ENCODE results near the gene CAPN10. TPM values are rescaled to one million over a fixed set of nuclear protein-coding genes. Genes with fewer than 3 reads are reported as not detected.

Gene CAPN10
- total RNA-seq, 1 experiment from 2014 or later, result 61.3 TPM

DNA sequence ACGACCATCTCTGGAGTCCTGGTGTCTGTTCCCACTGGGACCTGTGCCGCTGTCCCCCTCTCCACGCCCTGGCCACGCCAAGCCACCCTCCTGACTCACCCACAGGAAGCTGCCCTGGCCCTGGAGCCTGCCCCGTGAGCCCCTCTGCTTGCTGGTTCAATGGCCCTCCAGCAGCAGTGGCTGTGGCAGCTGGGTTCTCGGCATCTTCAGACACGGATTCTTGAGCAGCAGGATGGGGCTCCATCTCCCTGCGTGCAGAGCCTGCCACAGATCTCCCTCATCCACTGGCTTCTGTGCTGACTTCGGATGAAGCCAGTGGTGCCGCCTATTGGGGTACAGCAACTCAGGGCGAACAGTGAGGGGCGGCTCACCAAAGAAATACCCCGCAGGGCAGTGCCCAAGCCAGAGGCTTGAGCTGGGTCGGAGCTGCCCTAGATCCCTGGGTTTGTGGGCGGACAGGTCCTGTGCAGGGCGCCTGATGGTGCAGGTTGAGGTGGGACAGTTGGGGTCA, 14.0 kb downstream of the CAPN10 start:
- no peak overlapping the region for H3K27ac Mint-ChIP-seq
- no peak overlapping the region for H3K4me3 Mint-ChIP-seq
- no peaks in the 10 kb centered on the region for H3K4me1 Mint-ChIP-seq
- CTCF ChIA-PET, result interaction anchor here (1.9 kb wide), 1 partner anchor 21 kb away, joined by 4 read pairs; no protein-coding TSS in a partner anchor
- H3K27me3 Mint-ChIP-seq (ENCODE audit: low read depth), result no peaks in the 10 kb centered on the region
- DNase-seq (ENCODE audit: low spot score) (no peak), ATAC-seq (no peak)
- TF ChIP-seq, protein P1, sequence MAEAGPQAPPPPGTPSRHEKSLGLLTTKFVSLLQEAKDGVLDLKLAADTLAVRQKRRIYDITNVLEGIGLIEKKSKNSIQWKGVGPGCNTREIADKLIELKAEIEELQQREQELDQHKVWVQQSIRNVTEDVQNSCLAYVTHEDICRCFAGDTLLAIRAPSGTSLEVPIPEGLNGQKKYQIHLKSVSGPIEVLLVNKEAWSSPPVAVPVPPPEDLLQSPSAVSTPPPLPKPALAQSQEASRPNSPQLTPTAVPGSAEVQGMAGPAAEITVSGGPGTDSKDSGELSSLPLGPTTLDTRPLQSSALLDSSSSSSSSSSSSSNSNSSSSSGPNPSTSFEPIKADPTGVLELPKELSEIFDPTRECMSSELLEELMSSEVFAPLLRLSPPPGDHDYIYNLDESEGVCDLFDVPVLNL (CRISPR knock-in tag; IDR thresholded peaks at IDR 0.05; ENCODE audit: borderline replicate concordance, low read depth), result no peak
- no peak for TF ChIP-seq SMAD3 (CRISPR knock-in tag; IDR thresholded peaks at IDR 0.05; ENCODE audit: borderline replicate concordance)
- TF ChIP-seq, protein P2, sequence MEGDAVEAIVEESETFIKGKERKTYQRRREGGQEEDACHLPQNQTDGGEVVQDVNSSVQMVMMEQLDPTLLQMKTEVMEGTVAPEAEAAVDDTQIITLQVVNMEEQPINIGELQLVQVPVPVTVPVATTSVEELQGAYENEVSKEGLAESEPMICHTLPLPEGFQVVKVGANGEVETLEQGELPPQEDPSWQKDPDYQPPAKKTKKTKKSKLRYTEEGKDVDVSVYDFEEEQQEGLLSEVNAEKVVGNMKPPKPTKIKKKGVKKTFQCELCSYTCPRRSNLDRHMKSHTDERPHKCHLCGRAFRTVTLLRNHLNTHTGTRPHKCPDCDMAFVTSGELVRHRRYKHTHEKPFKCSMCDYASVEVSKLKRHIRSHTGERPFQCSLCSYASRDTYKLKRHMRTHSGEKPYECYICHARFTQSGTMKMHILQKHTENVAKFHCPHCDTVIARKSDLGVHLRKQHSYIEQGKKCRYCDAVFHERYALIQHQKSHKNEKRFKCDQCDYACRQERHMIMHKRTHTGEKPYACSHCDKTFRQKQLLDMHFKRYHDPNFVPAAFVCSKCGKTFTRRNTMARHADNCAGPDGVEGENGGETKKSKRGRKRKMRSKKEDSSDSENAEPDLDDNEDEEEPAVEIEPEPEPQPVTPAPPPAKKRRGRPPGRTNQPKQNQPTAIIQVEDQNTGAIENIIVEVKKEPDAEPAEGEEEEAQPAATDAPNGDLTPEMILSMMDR (IDR thresholded peaks at IDR 0.05), result no peak
- TF ChIP-seq ETV6 (CRISPR knock-in tag; IDR thresholded peaks at IDR 0.05), result no peak
- TF ChIP-seq, protein P3, sequence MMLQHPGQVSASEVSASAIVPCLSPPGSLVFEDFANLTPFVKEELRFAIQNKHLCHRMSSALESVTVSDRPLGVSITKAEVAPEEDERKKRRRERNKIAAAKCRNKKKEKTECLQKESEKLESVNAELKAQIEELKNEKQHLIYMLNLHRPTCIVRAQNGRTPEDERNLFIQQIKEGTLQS (CRISPR knock-in tag; conservative IDR thresholded peaks at IDR 0.05), result no peak
- TF ChIP-seq NR2C2 (CRISPR knock-in tag; IDR thresholded peaks at IDR 0.05), result no peak
- TF ChIP-seq, protein P4, sequence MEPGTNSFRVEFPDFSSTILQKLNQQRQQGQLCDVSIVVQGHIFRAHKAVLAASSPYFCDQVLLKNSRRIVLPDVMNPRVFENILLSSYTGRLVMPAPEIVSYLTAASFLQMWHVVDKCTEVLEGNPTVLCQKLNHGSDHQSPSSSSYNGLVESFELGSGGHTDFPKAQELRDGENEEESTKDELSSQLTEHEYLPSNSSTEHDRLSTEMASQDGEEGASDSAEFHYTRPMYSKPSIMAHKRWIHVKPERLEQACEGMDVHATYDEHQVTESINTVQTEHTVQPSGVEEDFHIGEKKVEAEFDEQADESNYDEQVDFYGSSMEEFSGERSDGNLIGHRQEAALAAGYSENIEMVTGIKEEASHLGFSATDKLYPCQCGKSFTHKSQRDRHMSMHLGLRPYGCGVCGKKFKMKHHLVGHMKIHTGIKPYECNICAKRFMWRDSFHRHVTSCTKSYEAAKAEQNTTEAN (CRISPR knock-in tag; IDR thresholded peaks at IDR 0.05), result no peak
- no peak for TF ChIP-seq ZNF423 (CRISPR knock-in tag; IDR thresholded peaks at IDR 0.05)
- no peak for TF ChIP-seq OVOL2 (CRISPR knock-in tag; IDR thresholded peaks at IDR 0.05; ENCODE audit: borderline replicate concordance)
- TF ChIP-seq MYBL2 (CRISPR knock-in tag; IDR thresholded peaks at IDR 0.05), result no peak
- TF ChIP-seq ZNF232 (CRISPR knock-in tag; IDR thresholded peaks at IDR 0.05), result no peak
- no peak for TF ChIP-seq SP1 (CRISPR knock-in tag; conservative IDR thresholded peaks at IDR 0.05)
- TF ChIP-seq, protein P5, sequence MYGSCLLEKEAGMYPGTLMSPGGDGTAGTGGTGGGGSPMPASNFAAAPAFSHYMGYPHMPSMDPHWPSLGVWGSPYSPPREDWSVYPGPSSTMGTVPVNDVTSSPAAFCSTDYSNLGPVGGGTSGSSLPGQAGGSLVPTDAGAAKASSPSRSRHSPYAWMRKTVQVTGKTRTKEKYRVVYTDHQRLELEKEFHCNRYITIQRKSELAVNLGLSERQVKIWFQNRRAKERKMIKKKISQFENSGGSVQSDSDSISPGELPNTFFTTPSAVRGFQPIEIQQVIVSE (CRISPR knock-in tag; IDR thresholded peaks at IDR 0.05; ENCODE audit: borderline replicate concordance), result no peak
- H3K9me3 Mint-ChIP-seq, result no peaks in the 10 kb centered on the region
- POLR2A ChIA-PET, result no interaction called here
- H3K36me3 Mint-ChIP-seq, result no peaks in the 10 kb centered on the region

DNA sequence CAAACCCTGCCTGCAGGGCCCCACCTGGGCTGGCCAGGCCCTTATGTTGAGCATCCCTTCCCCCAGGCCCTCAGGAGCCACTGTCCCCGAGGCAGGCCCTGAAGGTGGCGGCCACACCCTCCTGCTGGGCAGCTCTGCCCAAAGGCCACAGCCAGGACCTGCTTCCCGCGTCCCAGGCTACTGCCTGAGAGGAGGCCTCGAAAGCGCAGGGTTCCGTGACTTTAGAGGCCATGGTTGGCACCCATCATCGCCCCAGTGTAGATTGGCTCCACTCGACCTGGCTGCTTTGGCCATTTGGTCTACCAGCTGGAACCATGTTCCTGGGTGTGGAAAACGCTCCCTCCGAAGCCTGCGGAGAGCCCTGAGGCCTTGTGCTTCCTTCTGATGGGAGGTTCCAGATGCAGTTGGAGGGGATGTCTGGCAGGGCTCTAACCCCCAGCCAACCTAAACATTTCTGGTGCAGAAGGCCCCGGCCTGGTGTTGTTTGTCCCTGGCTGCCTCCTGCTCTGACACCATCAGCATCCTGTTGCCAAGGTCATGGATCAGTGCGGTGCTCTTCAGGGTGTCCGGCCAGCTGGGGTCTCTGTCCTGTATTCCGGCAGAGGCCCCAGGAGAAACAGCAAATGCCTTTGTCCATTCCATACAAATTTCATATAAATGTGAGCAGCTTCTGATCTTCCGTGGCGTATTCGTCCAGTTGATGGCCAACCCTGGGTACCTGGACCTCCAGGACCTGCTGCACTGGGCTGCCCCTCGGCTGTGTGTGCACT, 14.7 kb downstream of the CAPN10 start:
- H3K27ac Mint-ChIP-seq, result no peak overlapping the region
- TF ChIP-seq, protein P6, sequence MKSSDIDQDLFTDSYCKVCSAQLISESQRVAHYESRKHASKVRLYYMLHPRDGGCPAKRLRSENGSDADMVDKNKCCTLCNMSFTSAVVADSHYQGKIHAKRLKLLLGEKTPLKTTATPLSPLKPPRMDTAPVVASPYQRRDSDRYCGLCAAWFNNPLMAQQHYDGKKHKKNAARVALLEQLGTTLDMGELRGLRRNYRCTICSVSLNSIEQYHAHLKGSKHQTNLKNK (CRISPR knock-in tag; IDR thresholded peaks at IDR 0.05), result no peak
- TF ChIP-seq, protein P7, sequence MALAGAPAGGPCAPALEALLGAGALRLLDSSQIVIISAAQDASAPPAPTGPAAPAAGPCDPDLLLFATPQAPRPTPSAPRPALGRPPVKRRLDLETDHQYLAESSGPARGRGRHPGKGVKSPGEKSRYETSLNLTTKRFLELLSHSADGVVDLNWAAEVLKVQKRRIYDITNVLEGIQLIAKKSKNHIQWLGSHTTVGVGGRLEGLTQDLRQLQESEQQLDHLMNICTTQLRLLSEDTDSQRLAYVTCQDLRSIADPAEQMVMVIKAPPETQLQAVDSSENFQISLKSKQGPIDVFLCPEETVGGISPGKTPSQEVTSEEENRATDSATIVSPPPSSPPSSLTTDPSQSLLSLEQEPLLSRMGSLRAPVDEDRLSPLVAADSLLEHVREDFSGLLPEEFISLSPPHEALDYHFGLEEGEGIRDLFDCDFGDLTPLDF (CRISPR knock-in tag; IDR thresholded peaks at IDR 0.05), result no peak
- TF ChIP-seq MXD4 (CRISPR knock-in tag; IDR thresholded peaks at IDR 0.05; ENCODE audit: borderline replicate concordance) (no peak), NR3C1 (CRISPR knock-in tag; conservative IDR thresholded peaks at IDR 0.05; ENCODE audit: low read depth) (no peak), GABPB1 (CRISPR knock-in tag; IDR thresholded peaks at IDR 0.05) (no peak), NFYB (CRISPR knock-in tag; conservative IDR thresholded peaks at IDR 0.05; ENCODE audit: low read depth) (no peak), EMX1 (CRISPR knock-in tag; IDR thresholded peaks at IDR 0.05) (no peak)
- TF ChIP-seq, protein P8, sequence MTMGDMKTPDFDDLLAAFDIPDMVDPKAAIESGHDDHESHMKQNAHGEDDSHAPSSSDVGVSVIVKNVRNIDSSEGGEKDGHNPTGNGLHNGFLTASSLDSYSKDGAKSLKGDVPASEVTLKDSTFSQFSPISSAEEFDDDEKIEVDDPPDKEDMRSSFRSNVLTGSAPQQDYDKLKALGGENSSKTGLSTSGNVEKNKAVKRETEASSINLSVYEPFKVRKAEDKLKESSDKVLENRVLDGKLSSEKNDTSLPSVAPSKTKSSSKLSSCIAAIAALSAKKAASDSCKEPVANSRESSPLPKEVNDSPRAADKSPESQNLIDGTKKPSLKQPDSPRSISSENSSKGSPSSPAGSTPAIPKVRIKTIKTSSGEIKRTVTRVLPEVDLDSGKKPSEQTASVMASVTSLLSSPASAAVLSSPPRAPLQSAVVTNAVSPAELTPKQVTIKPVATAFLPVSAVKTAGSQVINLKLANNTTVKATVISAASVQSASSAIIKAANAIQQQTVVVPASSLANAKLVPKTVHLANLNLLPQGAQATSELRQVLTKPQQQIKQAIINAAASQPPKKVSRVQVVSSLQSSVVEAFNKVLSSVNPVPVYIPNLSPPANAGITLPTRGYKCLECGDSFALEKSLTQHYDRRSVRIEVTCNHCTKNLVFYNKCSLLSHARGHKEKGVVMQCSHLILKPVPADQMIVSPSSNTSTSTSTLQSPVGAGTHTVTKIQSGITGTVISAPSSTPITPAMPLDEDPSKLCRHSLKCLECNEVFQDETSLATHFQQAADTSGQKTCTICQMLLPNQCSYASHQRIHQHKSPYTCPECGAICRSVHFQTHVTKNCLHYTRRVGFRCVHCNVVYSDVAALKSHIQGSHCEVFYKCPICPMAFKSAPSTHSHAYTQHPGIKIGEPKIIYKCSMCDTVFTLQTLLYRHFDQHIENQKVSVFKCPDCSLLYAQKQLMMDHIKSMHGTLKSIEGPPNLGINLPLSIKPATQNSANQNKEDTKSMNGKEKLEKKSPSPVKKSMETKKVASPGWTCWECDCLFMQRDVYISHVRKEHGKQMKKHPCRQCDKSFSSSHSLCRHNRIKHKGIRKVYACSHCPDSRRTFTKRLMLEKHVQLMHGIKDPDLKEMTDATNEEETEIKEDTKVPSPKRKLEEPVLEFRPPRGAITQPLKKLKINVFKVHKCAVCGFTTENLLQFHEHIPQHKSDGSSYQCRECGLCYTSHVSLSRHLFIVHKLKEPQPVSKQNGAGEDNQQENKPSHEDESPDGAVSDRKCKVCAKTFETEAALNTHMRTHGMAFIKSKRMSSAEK (CRISPR knock-in tag; IDR thresholded peaks at IDR 0.05; ENCODE audit: borderline replicate concordance), result no peak
- TF ChIP-seq, protein P3 (CRISPR knock-in tag; conservative IDR thresholded peaks at IDR 0.05), result no peak
- POLR2A ChIA-PET, result no interaction called here
- H3K4me3 Mint-ChIP-seq, result no peak overlapping the region
- no peaks in the 10 kb centered on the region for H3K9me3 Mint-ChIP-seq
- CTCF ChIA-PET, result interaction anchor here (1.9 kb wide), 1 partner anchor 22 kb away, joined by 4 read pairs; no protein-coding TSS in a partner anchor
- ATAC-seq, result no peak
- no peaks in the 10 kb centered on the region for H3K27me3 Mint-ChIP-seq (ENCODE audit: low read depth)
- no peaks in the 10 kb centered on the region for H3K36me3 Mint-ChIP-seq
- no peak for DNase-seq (ENCODE audit: low spot score)
- H3K4me1 Mint-ChIP-seq, result no peaks in the 10 kb centered on the region
